Parathyroid adenoma (tissue), 2 donors: ENCODE results near the gene SMIM36.

ENCODE experiments used
- H2AFZ ChIP-seq: fragments of 300-600 bp; sonication (generic); one replicate; pipeline ENCODE4 v1.7.0; 2017; ENCODE audit warnings: antibody characterized with exemption, mild to moderate bottlenecking
- H3K27ac ChIP-seq: fragments of 300-600 bp; sonication (generic); one replicate; pipeline ENCODE4 v1.7.0; 2017
- H3K27me3 ChIP-seq: fragments of 300-600 bp; sonication (generic); one replicate; pipeline ENCODE4 v1.7.0; 2017; ENCODE audit warnings: low read length; ENCODE audit not compliant: control insufficient read depth, insufficient read depth
- H3K36me3 ChIP-seq: fragments of 300-600 bp; sonication (generic); one replicate; pipeline ENCODE4 v1.7.0; 2017; ENCODE audit warnings: low read length; ENCODE audit not compliant: control insufficient read depth, insufficient read depth
- H3K4me1 ChIP-seq: fragments of 300-600 bp; sonication (generic); one replicate; pipeline ENCODE4 v1.7.0; 2017; ENCODE audit warnings: control low read depth
- H3K4me2 ChIP-seq: fragments of 300-600 bp; sonication (generic); one replicate; pipeline ENCODE4 v1.7.0; 2017; ENCODE audit warnings: low read length
- H3K4me3 ChIP-seq: fragments of 300-600 bp; sonication (generic); one replicate; pipeline ENCODE4 v1.7.0; 2017; ENCODE audit warnings: low read depth, low read length
- H3K79me2 ChIP-seq: fragments of 300-600 bp; sonication (generic); one replicate; pipeline ENCODE4 v1.7.0; 2017; ENCODE audit warnings: control low read depth
- H3K9ac ChIP-seq: fragments of 300-600 bp; sonication (generic); one replicate; pipeline ENCODE4 v1.7.0; 2017; ENCODE audit warnings: mild to moderate bottlenecking
- H3K9me3 ChIP-seq: fragments of 300-600 bp; sonication (generic); one replicate; pipeline ENCODE4 v1.7.0; 2017; ENCODE audit warnings: low read length; ENCODE audit not compliant: control insufficient read depth
- CTCF ChIP-seq: fragments of 300-600 bp; sonication (generic); IDR thresholded peaks from one replicate; pipeline ENCODE4 v1.7.0; 2017; ENCODE audit warnings: antibody characterized with exemption, mild to moderate bottlenecking
- donor health status: primary hyperparathyroidism.

SMIM36 gene

GRCh38 chr17:55437159-55437605, 74.1 kb downstream of the SMIM36 start:
- Histone ChIP-seq H3K79me2 (no peaks in the 10 kb centered on the region), H3K9me3 (no peaks in the 10 kb centered on the region), H3K36me3 (no peaks in the 10 kb centered on the region), H3K9ac (no peak overlapping the region), H3K4me3 (no peak overlapping the region), H3K4me1 (peaks cover 41% of the 10 kb centered on the region), H3K27ac (peak overlapping the region; percentile 51), H2AFZ (peak overlapping the region; percentile 40), H3K4me2 (peak overlapping the region; percentile 52), H3K27me3 (no peaks in the 10 kb centered on the region)
- no peak for TF ChIP-seq CTCF

GRCh38 chr17:55436224-55437158, 74.8 kb downstream of the SMIM36 start:
- Histone ChIP-seq H3K36me3 (no peaks in the 10 kb centered on the region), H3K79me2 (no peaks in the 10 kb centered on the region), H3K4me1 (peaks cover 40% of the 10 kb centered on the region)

GRCh38 chr17:55435408-55435807, 75.8 kb downstream of the SMIM36 start:
- H3K4me3 ChIP-seq: no peak overlapping the region
- no peaks in the 10 kb centered on the region for H3K27me3 ChIP-seq
- H3K4me2 ChIP-seq: no peak overlapping the region
- no peak overlapping the region for H2AFZ ChIP-seq
- TF ChIP-seq CTCF: no peak
- no peaks in the 10 kb centered on the region for H3K9me3 ChIP-seq
- no peak overlapping the region for H3K27ac ChIP-seq
- H3K4me1 ChIP-seq: peaks cover 29% of the 10 kb centered on the region
- H3K36me3 ChIP-seq: no peaks in the 10 kb centered on the region
- no peak overlapping the region for H3K9ac ChIP-seq
- no peaks in the 10 kb centered on the region for H3K79me2 ChIP-seq

More at GRCh38 chr17:55436224-55437158, 74.8 kb downstream of the SMIM36 start:
- peak overlapping the region; percentile 51 for H3K27ac ChIP-seq
- peak overlapping the region; percentile 52 for H3K4me2 ChIP-seq
- H3K4me3 ChIP-seq: no peak overlapping the region
- H3K27me3 ChIP-seq: no peaks in the 10 kb centered on the region
- H3K9ac ChIP-seq: no peak overlapping the region
- TF ChIP-seq CTCF: no peak
- H3K9me3 ChIP-seq: no peaks in the 10 kb centered on the region
- no peak overlapping the region for H2AFZ ChIP-seq

- H3K36me3 ChIP-seq: no peaks in the 10 kb centered on the region
- TF ChIP-seq CTCF: no peak
- H3K27ac ChIP-seq: peak overlapping the region; percentile 74
Observed at GRCh38 chr17:55434721-55435120, 76.5 kb downstream of the SMIM36 start.

More at GRCh38 chr17:55434721-55435120, 76.5 kb downstream of the SMIM36 start:
- Histone ChIP-seq H3K9me3 (no peaks in the 10 kb centered on the region), H3K4me2 (no peak overlapping the region), H2AFZ (no peak overlapping the region), H3K4me3 (no peak overlapping the region), H3K79me2 (no peaks in the 10 kb centered on the region), H3K9ac (no peak overlapping the region), H3K4me1 (peaks cover 29% of the 10 kb centered on the region), H3K27me3 (no peaks in the 10 kb centered on the region)
